Measurements from ENCODE around the gene TMEM109.
A peak's percentile ranks its signal among the peaks of the same experiment; 100 is the strongest.

The TMEM109 gene

DNA sequence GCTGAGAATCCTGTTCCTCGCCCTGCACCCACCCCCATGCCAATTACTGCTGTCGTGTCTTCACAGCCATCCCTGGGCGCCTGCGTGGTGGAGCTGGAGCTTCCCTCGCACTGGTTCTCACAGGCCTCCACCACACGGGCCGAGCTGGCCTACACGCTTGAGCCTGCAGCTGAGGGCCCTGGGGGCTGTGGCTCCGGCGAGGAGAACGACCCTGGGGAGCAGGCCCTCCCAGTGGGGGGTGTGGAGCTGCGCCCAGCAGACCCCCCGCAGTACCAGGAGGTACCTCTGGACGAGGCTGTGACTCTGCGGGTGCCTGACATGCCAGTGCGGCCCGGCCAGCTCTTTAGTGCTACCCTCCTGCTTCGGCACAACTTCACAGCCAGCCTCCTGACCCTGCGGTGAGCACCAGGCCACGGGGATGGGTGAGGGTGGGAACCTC lies 14.6 kb downstream of the TMEM109 start:
- Histone ChIP-seq H3K9me3 (ENCODE audit: control insufficient read depth, insufficient read depth, low read length) (no peaks in the 10 kb centered on the region), H3K27ac (ENCODE audit: low read depth, low read length) (no peak overlapping the region), H3K4me1 (ENCODE audit: control insufficient read depth, insufficient read depth, low read length) (peaks cover 18% of the 10 kb centered on the region), H3K36me3 (ENCODE audit: control insufficient read depth, insufficient read depth, low read length) (peaks cover 64% of the 10 kb centered on the region), H3K9ac (ENCODE audit: low read depth, low read length) (no peak overlapping the region), H3K4me3 (ENCODE audit: low read depth, low read length) (no peak overlapping the region), H3K27me3 (ENCODE audit: control insufficient read depth, insufficient read depth, low read length) (no peaks in the 10 kb centered on the region; the same call in 1 of the 2 replicates)

DNA sequence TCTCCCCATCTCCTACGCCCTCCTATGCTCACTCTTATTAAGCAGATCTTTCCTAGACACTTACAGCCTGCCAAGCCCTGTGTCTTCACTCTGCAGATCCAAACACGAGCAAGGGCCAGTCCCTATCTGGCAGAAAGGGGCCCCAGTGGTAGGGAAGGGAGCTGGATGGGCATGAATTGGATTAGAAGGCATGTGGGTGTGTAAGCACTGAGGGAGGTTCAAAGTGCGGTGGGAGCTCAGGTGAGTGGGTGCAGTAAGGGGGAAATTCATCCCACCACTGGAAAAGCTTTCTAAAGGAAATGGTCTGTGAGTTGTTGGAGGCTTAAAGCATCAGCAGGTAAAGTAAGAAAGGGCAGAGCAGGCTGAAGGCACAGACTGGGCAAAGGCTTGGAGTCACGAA lies 15.8 kb downstream of the TMEM109 start:
- H3K27ac ChIP-seq (ENCODE audit: low read depth, low read length), result no peak overlapping the region
- no peaks in the 10 kb centered on the region for H3K9me3 ChIP-seq (ENCODE audit: control insufficient read depth, insufficient read depth, low read length)
- no peak overlapping the region for H3K9ac ChIP-seq (ENCODE audit: low read depth, low read length)
- no peaks in the 10 kb centered on the region; the same call in 1 of the 2 replicates for H3K27me3 ChIP-seq (ENCODE audit: control insufficient read depth, insufficient read depth, low read length)
- H3K36me3 ChIP-seq (ENCODE audit: control insufficient read depth, insufficient read depth, low read length), result peaks cover 69% of the 10 kb centered on the region
- no peak overlapping the region for H3K4me3 ChIP-seq (ENCODE audit: low read depth, low read length)
- H3K4me1 ChIP-seq (ENCODE audit: control insufficient read depth, insufficient read depth, low read length), result peaks cover 15% of the 10 kb centered on the region

DNA sequence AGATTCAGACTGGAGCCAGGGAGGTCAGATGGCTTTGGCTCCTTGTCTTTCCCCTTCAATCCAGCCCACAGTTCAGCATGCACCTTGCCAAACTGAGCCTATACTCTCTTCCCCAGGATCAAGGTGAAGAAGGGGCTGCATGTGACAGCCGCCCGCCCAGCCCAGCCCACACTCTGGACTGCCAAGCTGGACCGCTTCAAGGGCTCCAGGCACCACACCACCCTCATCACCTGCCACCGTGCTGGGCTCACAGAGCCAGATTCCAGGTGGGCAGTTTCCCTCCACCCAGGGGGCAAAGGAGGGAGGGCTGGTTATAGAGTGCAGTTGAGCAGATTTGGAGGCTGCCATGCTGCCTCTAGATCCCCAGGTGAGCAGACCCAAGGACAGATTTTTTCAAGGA lies 16.4 kb downstream of the TMEM109 start:
- Histone ChIP-seq H3K36me3 (ENCODE audit: control insufficient read depth, insufficient read depth, low read length) (peaks cover 75% of the 10 kb centered on the region), H3K4me1 (ENCODE audit: control insufficient read depth, insufficient read depth, low read length) (peaks cover 12% of the 10 kb centered on the region), H3K27me3 (ENCODE audit: control insufficient read depth, insufficient read depth, low read length) (no peaks in the 10 kb centered on the region; the same call in 1 of the 2 replicates), H3K9ac (ENCODE audit: low read depth, low read length) (no peak overlapping the region), H3K27ac (ENCODE audit: low read depth, low read length) (no peak overlapping the region), H3K9me3 (ENCODE audit: control insufficient read depth, insufficient read depth, low read length) (no peaks in the 10 kb centered on the region), H3K4me3 (ENCODE audit: low read depth, low read length) (no peak overlapping the region)

DNA sequence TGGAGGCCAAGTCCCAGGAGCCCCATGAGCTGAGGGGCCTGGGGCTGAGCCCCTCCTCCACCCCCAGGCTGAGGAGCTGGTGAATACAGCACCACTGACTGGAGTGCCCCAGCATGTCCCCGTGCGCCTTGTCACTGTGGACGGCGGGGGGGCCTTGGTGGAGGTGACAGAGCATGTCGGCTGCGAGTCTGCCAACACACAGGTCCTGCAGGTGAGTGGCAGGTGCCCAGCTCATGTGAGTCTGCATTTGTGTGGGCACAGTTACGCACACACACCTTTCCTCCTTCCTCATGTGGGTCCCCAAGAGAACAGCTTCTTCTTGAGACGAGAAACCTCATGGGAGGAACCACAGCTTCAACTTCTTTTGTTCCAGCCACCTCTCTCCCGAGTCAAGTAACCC lies 18.0 kb downstream of the TMEM109 start:
- no peak overlapping the region for H3K4me3 ChIP-seq (ENCODE audit: low read depth, low read length)
- H3K27me3 ChIP-seq (ENCODE audit: control insufficient read depth, insufficient read depth, low read length), result no peaks in the 10 kb centered on the region
- H3K9ac ChIP-seq (ENCODE audit: low read depth, low read length), result no peak overlapping the region
- H3K4me1 ChIP-seq (ENCODE audit: control insufficient read depth, insufficient read depth, low read length), result peaks cover 8% of the 10 kb centered on the region; the same call in 1 of the 2 replicates
- H3K36me3 ChIP-seq (ENCODE audit: control insufficient read depth, insufficient read depth, low read length), result peaks cover 82% of the 10 kb centered on the region
- H3K27ac ChIP-seq (ENCODE audit: low read depth, low read length), result peak overlapping the region; percentile 86
- H3K9me3 ChIP-seq (ENCODE audit: control insufficient read depth, insufficient read depth, low read length), result no peaks in the 10 kb centered on the region

DNA sequence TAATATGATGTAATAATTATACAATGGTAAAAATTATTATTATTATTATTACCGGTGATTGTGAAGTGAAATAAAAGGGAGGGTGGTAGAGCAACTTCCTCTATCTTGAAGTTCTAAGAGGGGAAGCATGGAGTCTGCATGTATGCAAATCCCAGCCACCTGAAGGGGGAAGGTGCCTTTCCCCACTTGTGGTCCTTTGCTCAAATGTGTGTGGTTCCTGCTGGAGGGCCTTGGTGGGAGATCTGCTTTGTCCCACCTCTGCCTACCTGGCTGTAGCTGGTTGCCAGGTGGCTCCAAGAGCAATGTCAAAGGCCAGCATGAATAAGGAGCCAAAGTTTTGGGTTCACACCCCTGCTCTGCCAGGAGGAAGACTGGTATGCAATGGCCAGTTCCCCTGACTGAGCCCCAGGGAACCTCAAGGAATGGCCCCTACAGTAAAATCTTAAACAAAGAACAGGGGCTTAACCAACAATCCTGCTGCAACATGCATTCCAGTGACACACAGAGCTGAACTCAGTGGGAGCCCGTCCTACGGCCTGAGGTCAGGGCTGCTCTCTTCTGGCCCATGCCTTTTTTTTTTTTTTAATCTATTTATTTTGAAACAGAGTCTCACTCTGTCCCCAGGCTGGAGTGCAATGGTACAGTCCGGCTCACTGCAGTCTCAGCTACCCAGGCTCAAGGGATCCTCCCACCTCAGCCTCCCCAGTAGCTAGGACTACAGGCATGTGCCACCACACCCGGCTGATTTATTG lies 18.8 kb downstream of the TMEM109 start:
- Histone ChIP-seq H3K9me3 (ENCODE audit: control insufficient read depth, insufficient read depth, low read length) (no peaks in the 10 kb centered on the region), H3K4me1 (ENCODE audit: control insufficient read depth, insufficient read depth, low read length) (peaks cover 8% of the 10 kb centered on the region; the same call in 1 of the 2 replicates), H3K36me3 (ENCODE audit: control insufficient read depth, insufficient read depth, low read length) (peaks cover 76% of the 10 kb centered on the region), H3K4me3 (ENCODE audit: low read depth, low read length) (no peak overlapping the region), H3K27ac (ENCODE audit: low read depth, low read length) (peak overlapping the region; percentile 86), H3K27me3 (ENCODE audit: control insufficient read depth, insufficient read depth, low read length) (no peaks in the 10 kb centered on the region), H3K9ac (ENCODE audit: low read depth, low read length) (no peak overlapping the region)

DNA sequence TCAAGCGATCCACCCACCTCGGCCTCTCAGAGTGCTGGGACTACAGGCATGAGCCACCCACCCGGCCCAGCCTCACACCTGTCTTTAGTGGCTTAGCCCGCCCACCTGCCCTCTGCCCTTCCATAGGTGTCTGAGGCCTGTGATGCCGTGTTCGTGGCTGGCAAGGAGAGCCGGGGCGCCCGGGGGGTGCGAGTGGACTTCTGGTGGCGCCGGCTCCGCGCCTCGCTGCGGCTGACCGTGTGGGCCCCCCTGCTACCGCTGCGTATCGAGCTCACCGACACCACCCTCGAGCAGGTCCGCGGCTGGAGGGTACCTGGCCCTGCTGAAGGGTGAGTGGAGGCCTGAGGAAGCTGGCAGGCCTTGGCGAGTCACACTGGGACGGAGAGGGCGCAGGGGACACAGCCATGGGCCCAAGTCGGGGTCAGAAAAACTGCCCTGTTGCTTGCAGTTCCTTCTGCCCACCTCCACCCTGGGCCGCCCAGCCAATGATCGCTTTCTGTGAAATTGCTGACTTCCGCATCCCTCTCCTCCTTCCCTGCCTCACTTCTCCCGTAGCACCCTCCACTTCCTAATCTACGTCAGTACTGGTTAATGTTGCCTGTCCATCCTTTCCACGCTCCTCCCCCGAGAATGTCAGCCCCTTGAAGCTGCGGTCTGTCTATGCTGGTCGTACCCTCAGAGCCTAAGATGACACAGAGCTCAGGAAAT lies 19.6 kb downstream of the TMEM109 start:
- H3K4me1 ChIP-seq (ENCODE audit: control insufficient read depth, insufficient read depth, low read length), result peaks cover 8% of the 10 kb centered on the region; the same call in 1 of the 2 replicates

DNA sequence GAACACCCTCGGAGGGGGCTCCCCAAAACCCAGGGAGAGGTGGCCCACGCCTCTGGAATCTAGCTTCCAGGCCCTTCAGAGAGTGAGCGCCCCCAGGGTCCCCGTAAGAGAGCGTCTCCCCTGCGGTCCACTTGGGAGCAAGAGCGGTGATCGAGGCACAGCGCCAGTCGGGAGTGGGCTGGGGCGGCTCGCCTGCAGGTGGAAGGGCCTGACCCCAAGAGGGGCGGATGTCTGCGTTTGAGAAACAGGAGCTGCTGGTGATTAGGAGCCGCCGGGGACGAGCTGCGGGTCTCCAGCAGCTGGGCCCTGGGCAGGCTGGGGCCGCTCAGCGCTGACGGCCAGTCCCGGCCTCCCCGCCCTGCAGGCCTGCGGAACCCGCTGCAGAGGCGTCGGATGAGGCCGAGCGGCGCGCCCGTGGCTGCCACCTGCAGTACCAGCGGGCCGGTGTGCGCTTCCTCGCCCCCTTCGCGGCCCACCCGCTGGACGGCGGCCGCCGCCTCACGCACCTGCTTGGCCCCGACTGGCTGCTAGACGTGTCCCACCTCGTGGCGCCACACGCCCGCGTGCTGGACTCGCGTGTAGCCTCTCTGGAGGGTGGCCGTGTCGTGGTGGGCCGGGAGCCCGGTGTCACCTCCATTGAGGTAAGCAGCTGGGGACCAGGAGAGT lies 20.3 kb downstream of the TMEM109 start:
- Histone ChIP-seq H3K36me3 (ENCODE audit: control insufficient read depth, insufficient read depth, low read length) (peaks cover 62% of the 10 kb centered on the region), H3K4me3 (ENCODE audit: low read depth, low read length) (no peak overlapping the region), H3K4me1 (ENCODE audit: control insufficient read depth, insufficient read depth, low read length) (peaks cover 8% of the 10 kb centered on the region; the same call in 1 of the 2 replicates), H3K9me3 (ENCODE audit: control insufficient read depth, insufficient read depth, low read length) (no peaks in the 10 kb centered on the region), H3K27me3 (ENCODE audit: control insufficient read depth, insufficient read depth, low read length) (no peaks in the 10 kb centered on the region), H3K27ac (ENCODE audit: low read depth, low read length) (no peak overlapping the region), H3K9ac (ENCODE audit: low read depth, low read length) (no peak overlapping the region)

More for the DNA sequence above, 19.6 kb downstream of the TMEM109 start:
- no peaks in the 10 kb centered on the region for H3K9me3 ChIP-seq (ENCODE audit: control insufficient read depth, insufficient read depth, low read length)
- no peak overlapping the region for H3K9ac ChIP-seq (ENCODE audit: low read depth, low read length)
- no peaks in the 10 kb centered on the region for H3K27me3 ChIP-seq (ENCODE audit: control insufficient read depth, insufficient read depth, low read length)
- peak overlapping the region; percentile 86 for H3K27ac ChIP-seq (ENCODE audit: low read depth, low read length)
- no peak overlapping the region for H3K4me3 ChIP-seq (ENCODE audit: low read depth, low read length)
- peaks cover 69% of the 10 kb centered on the region for H3K36me3 ChIP-seq (ENCODE audit: control insufficient read depth, insufficient read depth, low read length)

DNA sequence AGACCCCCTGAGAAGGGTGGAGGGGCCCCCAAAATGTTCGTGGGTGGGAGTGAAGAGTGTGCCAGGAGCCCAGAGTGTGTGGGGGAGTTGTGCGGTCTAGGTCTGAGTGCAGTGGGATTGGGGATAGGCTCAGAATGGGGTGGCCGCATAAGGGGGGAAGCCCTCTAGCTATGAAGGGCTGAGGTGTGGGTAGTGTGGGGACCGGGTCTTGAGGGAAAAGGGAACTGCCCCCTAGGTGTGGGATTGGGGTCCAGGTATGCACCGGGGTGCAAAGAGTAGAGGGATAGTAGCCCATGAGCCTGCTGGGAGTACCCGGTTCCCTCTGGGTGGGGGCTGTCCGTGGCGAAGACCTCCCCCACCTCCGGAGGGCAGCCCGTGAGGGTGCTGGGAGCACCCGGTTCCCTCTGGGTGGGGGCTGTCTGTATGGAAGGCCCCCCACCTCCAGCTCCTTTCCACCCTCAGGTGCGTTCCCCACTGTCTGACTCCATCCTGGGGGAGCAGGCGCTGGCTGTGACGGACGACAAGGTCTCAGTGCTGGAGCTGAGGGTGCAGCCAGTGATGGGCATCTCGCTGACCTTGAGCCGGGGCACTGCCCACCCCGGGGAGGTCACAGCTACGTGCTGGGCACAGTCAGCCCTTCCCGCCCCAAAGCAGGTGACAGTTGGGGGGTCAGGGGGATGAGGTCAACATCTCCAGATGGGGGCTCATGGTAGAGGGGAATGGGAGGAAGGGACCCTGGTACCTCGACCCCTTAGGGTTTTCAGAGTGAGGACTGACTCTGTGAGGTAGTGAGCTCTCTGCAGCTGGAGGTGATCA lies 21.0 kb downstream of the TMEM109 start:
- H3K9ac ChIP-seq (ENCODE audit: low read depth, low read length), result no peak overlapping the region
- H3K27me3 ChIP-seq (ENCODE audit: control insufficient read depth, insufficient read depth, low read length), result no peaks in the 10 kb centered on the region
- H3K4me3 ChIP-seq (ENCODE audit: low read depth, low read length), result no peak overlapping the region
- H3K27ac ChIP-seq (ENCODE audit: low read depth, low read length), result no peak overlapping the region
- peaks cover 8% of the 10 kb centered on the region; the same call in 1 of the 2 replicates for H3K4me1 ChIP-seq (ENCODE audit: control insufficient read depth, insufficient read depth, low read length)
- H3K9me3 ChIP-seq (ENCODE audit: control insufficient read depth, insufficient read depth, low read length), result no peaks in the 10 kb centered on the region
- peaks cover 54% of the 10 kb centered on the region for H3K36me3 ChIP-seq (ENCODE audit: control insufficient read depth, insufficient read depth, low read length)

DNA sequence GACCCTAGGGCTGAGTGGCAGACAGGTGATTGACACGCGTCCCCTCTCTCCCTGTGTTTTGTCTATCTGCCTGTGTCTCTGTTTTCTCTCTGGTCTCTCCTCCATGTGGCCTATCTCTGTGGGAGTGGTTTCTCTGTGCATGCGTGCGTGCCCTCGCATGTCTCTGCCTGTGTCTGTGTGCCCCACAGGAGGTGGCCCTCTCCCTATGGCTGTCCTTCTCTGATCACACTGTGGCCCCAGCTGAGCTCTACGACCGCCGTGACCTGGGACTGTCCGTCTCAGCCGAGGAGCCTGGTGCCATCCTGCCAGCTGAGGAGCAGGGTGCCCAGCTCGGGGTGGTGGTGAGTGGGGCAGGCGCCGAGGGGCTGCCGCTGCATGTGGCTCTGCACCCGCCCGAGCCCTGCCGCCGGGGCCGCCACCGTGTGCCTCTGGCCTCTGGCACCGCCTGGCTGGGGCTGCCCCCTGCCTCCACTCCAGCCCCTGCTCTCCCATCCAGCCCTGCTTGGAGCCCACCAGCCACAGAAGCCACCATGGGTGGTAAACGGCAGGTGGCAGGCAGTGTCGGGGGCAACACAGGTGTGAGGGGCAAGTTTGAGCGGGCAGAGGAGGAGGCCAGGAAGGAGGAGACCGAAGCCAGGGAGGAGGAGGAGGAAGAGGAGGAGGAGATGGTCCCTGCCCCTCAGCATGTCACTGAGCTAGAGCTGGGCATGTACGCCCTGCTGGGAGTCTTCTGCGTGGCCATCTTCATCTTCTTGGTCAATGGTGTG lies 21.9 kb downstream of the TMEM109 start:
- Histone ChIP-seq H3K4me1 (ENCODE audit: control insufficient read depth, insufficient read depth, low read length) (peaks cover 8% of the 10 kb centered on the region; the same call in 1 of the 2 replicates), H3K27ac (ENCODE audit: low read depth, low read length) (no peak overlapping the region), H3K4me3 (ENCODE audit: low read depth, low read length) (no peak overlapping the region), H3K9ac (ENCODE audit: low read depth, low read length) (no peak overlapping the region), H3K36me3 (ENCODE audit: control insufficient read depth, insufficient read depth, low read length) (peaks cover 46% of the 10 kb centered on the region), H3K27me3 (ENCODE audit: control insufficient read depth, insufficient read depth, low read length) (no peaks in the 10 kb centered on the region), H3K9me3 (ENCODE audit: control insufficient read depth, insufficient read depth, low read length) (no peaks in the 10 kb centered on the region)
